SH-SY5Y (cell line): ENCODE measurements around the gene CAMKK2.

Source experiments
- GATA2 ChIP-seq: IDR thresholded peaks from 2 replicates; pipeline ENCODE4 v1.6.1; 2011; ENCODE audit warnings: mild to moderate bottlenecking, low read depth, low read length
- GATA3 ChIP-seq: IDR thresholded peaks from 2 replicates; pipeline ENCODE4 v1.6.1; 2011; ENCODE audit warnings: low read depth, mild to moderate bottlenecking, low read length, moderate library complexity

The CAMKK2 gene

GRCh38 chr12:121227294-121227693 is 69.2 kb downstream of the CAMKK2 start:
- TF ChIP-seq GATA3 (no peak), GATA2 (no peak)

GRCh38 chr12:121226399-121226798 is 70.1 kb downstream of the CAMKK2 start:
- TF ChIP-seq GATA3 (no peak), GATA2 (no peak)

- TF ChIP-seq GATA3 (no peak), GATA2 (no peak)
These were observed 71.9 kb downstream of the CAMKK2 start for GRCh38 chr12:121224591-121224990.

DNA sequence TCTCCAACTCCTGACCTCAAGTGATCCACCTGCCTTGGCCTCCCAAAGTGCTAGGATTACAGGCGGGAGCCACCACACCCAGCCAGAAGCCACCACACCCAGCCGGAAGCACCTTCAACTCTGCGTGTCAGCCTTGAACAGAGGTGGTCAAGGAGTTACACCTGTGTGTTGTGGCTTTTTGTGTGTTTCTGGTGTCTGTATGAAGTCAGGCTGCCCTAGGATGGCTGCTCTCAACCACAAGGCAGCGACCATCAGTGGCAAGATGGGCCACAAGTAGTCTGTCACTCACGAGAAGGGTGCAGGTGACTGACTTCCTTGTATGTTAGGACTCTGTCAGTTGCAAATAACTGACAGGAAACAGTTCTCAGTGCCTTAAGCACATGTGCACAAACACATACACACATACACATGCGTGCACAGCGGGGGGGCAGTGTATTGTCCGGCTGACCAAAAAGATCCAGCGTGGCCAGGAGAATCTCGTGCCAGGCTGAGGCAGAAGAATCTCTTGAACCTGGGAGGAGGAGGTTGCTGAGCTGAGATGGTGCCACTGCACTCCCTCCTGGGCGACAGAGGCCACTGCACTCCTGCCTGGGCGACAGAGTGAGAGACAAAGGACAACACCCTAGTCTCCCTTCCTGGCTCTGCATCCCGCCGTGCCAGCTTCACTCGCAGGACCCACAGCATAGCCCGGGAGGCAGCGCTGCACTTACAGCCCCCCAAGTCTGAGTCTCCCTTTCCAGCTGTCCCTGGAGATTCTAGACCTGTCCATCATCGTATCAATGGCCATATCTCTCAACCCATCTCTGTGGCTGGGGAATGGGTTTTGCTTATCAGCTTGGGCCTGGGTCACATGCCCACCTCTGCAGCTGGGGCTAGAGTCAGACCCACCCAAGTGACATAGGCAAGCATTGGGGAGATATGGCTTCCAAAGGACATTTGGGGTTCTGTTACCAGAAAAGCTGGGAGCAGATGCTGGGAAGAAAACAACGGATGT is 72.9 kb downstream of the CAMKK2 start:
- peak; percentile 73 for TF ChIP-seq GATA2
- TF ChIP-seq GATA3: no peak; the same call in 1 of the 2 replicates

DNA sequence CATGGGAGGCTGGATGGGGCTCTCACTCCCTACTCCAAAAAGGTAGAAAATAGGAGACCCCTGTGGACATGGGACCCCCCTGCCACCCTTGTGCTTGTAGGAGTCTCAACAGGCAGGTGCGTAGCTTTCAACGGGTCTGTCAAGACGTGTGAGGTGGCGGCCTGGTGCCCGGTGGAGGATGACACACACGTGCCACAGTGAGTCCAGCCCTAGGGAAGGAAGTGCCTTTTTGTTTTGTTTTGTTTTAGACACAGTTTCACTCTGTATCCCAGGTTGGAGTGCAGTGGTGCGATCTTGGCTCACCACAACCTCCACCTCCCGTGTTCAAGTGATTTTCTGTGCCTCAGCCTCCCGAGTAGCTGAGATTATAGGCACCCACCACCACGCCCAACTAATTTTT is 73.7 kb downstream of the CAMKK2 start:
- TF ChIP-seq GATA2 (no peak), GATA3 (no peak)

DNA sequence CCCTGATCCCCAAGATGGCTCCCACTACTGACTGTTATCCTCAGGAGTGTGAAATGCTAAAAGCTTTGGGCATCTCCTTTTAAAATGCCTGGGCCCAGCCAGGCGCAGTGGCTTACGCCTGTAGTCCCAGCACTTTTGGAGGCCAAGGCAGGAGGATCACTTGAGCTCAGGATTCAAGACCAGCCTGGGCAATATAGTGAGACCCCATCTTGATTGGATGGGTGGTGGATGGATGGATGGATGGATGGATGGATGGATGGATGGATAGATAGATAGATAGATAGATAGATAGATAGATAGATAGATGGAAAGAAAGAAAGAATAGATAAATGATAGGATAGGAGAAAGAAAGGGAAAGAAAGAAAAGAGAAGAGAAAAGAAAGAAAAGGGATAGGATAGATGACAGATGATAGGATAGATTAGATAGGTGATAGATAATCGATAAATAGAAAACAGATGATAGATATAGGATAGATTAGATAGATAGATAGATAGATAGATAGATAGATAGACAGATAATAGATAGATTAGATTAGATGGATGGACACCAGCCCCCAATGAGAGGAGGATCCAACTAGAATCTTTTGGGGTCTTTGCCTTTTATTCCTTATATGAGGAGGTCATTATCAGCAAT is 77.0 kb downstream of the CAMKK2 start:
- no peak for TF ChIP-seq GATA3
- no peak for TF ChIP-seq GATA2

GRCh38 chr12:121218588-121219352 is 77.7 kb downstream of the CAMKK2 start:
- TF ChIP-seq GATA2: peak; percentile 64
- TF ChIP-seq GATA3: no peak

- 0 out of 2 replicates have a peak, but pooled peaks have one; percentile 16 for TF ChIP-seq GATA2
- TF ChIP-seq GATA3: no peak
These were observed 78.7 kb downstream of the CAMKK2 start for GRCh38 chr12:121217761-121218160.

DNA sequence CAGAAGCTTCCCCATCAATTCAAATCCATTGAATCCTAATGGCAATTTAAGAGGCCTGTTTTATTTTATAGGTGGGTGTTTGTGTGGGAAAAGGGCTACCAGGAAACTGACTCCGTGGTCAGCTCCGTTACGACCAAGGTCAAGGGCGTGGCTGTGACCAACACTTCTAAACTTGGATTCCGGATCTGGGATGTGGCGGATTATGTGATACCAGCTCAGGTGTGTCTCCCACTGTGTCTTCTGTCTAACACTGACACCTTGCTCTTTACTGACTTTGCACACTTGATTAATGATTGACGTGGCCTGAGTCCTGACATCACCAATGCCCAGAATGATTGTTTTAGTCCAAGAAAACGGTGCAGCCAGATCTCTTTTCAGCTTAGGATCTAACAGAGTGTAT is 79.4 kb downstream of the CAMKK2 start:
- TF ChIP-seq GATA2: no peak
- no peak for TF ChIP-seq GATA3

DNA sequence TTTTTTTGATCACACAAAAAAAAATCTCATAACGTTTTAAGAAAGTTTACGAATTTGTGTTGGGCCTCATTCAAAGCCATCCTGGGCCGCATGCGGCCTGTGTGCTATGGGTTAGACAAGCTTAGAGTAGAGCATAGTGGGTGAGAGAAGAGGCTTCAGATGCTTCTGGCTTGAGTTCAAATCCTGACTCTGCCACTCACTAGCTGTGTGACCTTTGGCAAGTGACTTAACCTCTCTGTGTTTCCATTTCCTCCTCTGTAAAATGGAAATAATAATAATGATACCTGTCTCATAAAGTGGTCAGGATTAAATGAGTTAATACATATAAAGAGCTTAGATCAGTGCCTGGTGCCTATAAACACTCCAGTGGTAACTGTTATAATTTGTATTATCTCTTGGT is 80.4 kb downstream of the CAMKK2 start:
- no peak for TF ChIP-seq GATA3
- TF ChIP-seq GATA2: no peak

GRCh38 chr12:121214855-121215745 is 81.4 kb downstream of the CAMKK2 start:
- TF ChIP-seq GATA3: no peak
- no peak for TF ChIP-seq GATA2

GRCh38 chr12:121214166-121214777 is 82.2 kb downstream of the CAMKK2 start:
- no peak for TF ChIP-seq GATA2
- no peak for TF ChIP-seq GATA3

GRCh38 chr12:121212875-121213274 is 83.6 kb downstream of the CAMKK2 start:
- no peak for TF ChIP-seq GATA2
- no peak for TF ChIP-seq GATA3
